ENCODE data around the gene TCEANC2. TPM values are rescaled to one million over a fixed set of nuclear protein-coding genes. Genes with fewer than 3 reads are reported as not detected.

TCEANC2 gene
- total RNA-seq, 1 experiment from 2014 or later, result 4.2 TPM

GRCh38 chr1:54135436-54136120 is 82.2 kb downstream of the TCEANC2 start:
- H3K27ac ChIP-seq (ENCODE audit: low read depth, low read length, poor library complexity, severe bottlenecking), result no peak overlapping the region
- no peaks in the 10 kb centered on the region for H3K9me3 ChIP-seq (ENCODE audit: low read depth, low read length, poor library complexity, severe bottlenecking)
- TF ChIP-seq EZH2 (IDR thresholded peaks at IDR 0.05; ENCODE audit: borderline replicate concordance, low read depth, low read length, poor library complexity, severe bottlenecking), result no peak
- TF ChIP-seq, protein P1, sequence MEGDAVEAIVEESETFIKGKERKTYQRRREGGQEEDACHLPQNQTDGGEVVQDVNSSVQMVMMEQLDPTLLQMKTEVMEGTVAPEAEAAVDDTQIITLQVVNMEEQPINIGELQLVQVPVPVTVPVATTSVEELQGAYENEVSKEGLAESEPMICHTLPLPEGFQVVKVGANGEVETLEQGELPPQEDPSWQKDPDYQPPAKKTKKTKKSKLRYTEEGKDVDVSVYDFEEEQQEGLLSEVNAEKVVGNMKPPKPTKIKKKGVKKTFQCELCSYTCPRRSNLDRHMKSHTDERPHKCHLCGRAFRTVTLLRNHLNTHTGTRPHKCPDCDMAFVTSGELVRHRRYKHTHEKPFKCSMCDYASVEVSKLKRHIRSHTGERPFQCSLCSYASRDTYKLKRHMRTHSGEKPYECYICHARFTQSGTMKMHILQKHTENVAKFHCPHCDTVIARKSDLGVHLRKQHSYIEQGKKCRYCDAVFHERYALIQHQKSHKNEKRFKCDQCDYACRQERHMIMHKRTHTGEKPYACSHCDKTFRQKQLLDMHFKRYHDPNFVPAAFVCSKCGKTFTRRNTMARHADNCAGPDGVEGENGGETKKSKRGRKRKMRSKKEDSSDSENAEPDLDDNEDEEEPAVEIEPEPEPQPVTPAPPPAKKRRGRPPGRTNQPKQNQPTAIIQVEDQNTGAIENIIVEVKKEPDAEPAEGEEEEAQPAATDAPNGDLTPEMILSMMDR (conservative IDR thresholded peaks at IDR 0.05; ENCODE audit: low read depth, low read length), result no peak
- POLR2A ChIA-PET (ENCODE audit: low non-redundant PET), result no interaction called here
- CTCF ChIA-PET, result no interaction called here
- H3K4me3 ChIP-seq (ENCODE audit: low read depth, low read length, poor library complexity, severe bottlenecking), result no peak overlapping the region
- intact Hi-C loops (cut with micrococcal nuclease; ENCODE audit: unreplicated experiment), result no loop called here
- DNase-seq (ENCODE audit: low spot score), result no peak
- no peaks in the 10 kb centered on the region for H3K4me1 ChIP-seq (ENCODE audit: insufficient read depth, low read length, poor library complexity, severe bottlenecking)
- H3K27me3 ChIP-seq (replicated peaks; ENCODE audit: insufficient read depth, low read depth, low read length, poor library complexity), result no peaks in the 10 kb centered on the region
- no peaks in the 10 kb centered on the region for H3K36me3 ChIP-seq (ENCODE audit: insufficient read depth, low read length, poor library complexity, severe bottlenecking)
- no TSS peak for BruUV-seq (replicated peaks)

DNA sequence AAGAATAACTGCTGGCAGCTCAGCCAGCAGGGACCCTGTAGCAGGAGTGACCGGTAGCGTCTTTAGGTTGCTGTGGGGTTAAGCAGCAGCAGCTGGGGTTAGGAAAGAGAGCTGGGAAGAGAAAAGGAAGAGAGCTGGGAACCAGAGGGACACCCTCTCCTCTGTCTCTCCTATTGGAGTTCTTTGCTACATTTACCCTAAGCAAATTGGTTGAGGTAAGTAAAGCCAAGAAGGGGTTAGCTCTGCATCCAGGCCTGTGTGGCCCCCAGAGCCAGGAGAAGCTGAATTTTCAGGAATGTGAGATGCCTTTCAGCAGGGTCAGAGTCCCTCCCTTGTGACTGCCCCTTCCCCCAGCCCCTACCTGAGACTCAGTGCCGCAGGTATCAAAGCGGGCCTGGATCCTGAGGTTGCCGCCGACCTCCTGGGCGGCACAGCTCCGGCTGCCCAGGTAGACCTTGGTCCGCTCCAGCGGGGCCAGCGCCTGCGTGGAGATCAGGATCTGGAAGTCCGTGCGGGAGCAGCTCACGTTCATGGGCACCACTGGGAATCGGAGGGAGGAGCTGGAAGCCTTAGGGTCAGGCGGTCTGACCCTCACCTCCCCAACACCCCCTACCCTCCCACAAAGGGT is 83.0 kb downstream of the TCEANC2 start:
- no TSS peak for BruUV-seq (replicated peaks)
- H3K4me1 ChIP-seq (ENCODE audit: insufficient read depth, low read length, poor library complexity, severe bottlenecking), result no peaks in the 10 kb centered on the region
- no peak for DNase-seq (ENCODE audit: low spot score)
- no peaks in the 10 kb centered on the region for H3K9me3 ChIP-seq (ENCODE audit: low read depth, low read length, poor library complexity, severe bottlenecking)
- no peaks in the 10 kb centered on the region for H3K27me3 ChIP-seq (replicated peaks; ENCODE audit: insufficient read depth, low read depth, low read length, poor library complexity)
- H3K27ac ChIP-seq (ENCODE audit: low read depth, low read length, poor library complexity, severe bottlenecking), result no peak overlapping the region
- intact Hi-C loops (cut with micrococcal nuclease; ENCODE audit: unreplicated experiment), result no loop called here
- no peak for TF ChIP-seq EZH2 (IDR thresholded peaks at IDR 0.05; ENCODE audit: borderline replicate concordance, low read depth, low read length, poor library complexity, severe bottlenecking)
- TF ChIP-seq, protein P1 (conservative IDR thresholded peaks at IDR 0.05; ENCODE audit: low read depth, low read length), result no peak
- ChIA-PET CTCF (no interaction called here), POLR2A (ENCODE audit: low non-redundant PET) (no interaction called here)
- no peaks in the 10 kb centered on the region for H3K36me3 ChIP-seq (ENCODE audit: insufficient read depth, low read length, poor library complexity, severe bottlenecking)
- no peak overlapping the region for H3K4me3 ChIP-seq (ENCODE audit: low read depth, low read length, poor library complexity, severe bottlenecking)

DNA sequence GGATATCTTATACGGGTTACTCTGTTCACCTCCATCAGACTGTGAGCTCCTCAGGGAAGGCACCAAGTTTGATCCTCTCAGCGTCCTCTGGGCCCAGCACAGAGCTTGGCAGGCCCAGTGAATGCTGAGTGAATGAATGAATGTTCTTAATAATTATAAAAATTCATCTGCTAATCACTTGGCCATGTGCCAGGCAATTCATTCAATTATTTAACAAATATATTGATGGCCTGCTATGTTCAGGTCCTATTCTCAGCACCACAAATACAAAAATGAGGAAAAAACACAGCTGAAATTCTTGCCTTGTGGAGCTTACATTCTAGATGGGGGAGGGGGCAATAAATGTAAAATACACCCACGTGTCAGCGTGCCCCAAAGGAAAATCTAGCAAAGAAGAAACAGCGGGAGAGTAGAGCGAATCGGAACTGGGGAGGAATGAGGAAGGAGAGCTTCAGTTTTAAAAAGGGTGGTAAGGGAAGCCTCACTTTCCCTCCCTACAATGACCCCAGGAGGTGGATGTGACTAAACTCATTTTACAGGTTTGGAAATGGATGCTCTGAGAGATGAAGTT is 83.6 kb downstream of the TCEANC2 start:
- Histone ChIP-seq H3K9me3 (ENCODE audit: low read depth, low read length, poor library complexity, severe bottlenecking) (no peaks in the 10 kb centered on the region), H3K4me1 (ENCODE audit: insufficient read depth, low read length, poor library complexity, severe bottlenecking) (no peaks in the 10 kb centered on the region), H3K27ac (ENCODE audit: low read depth, low read length, poor library complexity, severe bottlenecking) (no peak overlapping the region), H3K4me3 (ENCODE audit: low read depth, low read length, poor library complexity, severe bottlenecking) (no peak overlapping the region), H3K27me3 (replicated peaks; ENCODE audit: insufficient read depth, low read depth, low read length, poor library complexity) (no peaks in the 10 kb centered on the region), H3K36me3 (ENCODE audit: insufficient read depth, low read length, poor library complexity, severe bottlenecking) (no peaks in the 10 kb centered on the region)
- BruUV-seq (replicated peaks), result no TSS peak
- intact Hi-C loops (cut with micrococcal nuclease; ENCODE audit: unreplicated experiment), result no loop called here
- CTCF ChIA-PET, result no interaction called here
- TF ChIP-seq, protein P1 (conservative IDR thresholded peaks at IDR 0.05; ENCODE audit: low read depth, low read length), result no peak
- no peak for TF ChIP-seq EZH2 (IDR thresholded peaks at IDR 0.05; ENCODE audit: borderline replicate concordance, low read depth, low read length, poor library complexity, severe bottlenecking)
- no peak for DNase-seq (ENCODE audit: low spot score)
- POLR2A ChIA-PET (ENCODE audit: low non-redundant PET), result no interaction called here

Data from A673 (cell line).